HFF-Myc (cell line): ENCODE results near the gene TOGARAM2.

ENCODE experiments used
- DNase-seq: peaks from one replicate; pipeline ENCODE4 v3.0.0-alpha.2; 2011; ENCODE audit warnings: low read depth; ENCODE audit errors: extremely low read depth
- H3K4me3 ChIP-seq: replicated peaks from 2 replicates; pipeline ENCODE4 v1.5.1; 2011; ENCODE audit warnings: low read depth, mild to moderate bottlenecking, control low read depth, low read length
- TF ChIP-seq, protein P1 (sequence below): IDR thresholded peaks from 2 replicates; pipeline ENCODE4 v1.5.1; 2012; ENCODE audit warnings: mild to moderate bottlenecking, low read depth, low read length, control low read depth; ENCODE audit errors: missing control alignments

The TOGARAM2 gene

DNA sequence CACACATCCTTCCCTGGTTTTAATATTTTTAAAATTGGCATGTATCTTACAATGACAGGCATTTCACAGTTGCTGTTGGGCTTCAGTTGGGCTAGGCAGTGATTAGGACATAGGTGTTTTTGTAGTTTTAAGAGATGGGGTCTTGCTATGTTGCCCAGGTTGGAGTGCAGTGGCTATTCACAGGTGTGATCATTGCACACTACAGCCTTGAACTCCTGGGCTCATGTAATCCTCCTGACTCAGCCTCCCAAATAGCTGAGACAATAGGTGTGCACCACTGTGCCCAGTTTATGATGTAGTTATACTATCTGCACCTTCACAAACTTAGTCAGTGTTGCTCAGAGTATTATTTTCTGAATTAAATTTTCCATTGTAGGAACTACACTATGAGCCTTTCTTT is 49.9 kb downstream of the TOGARAM2 start:
- TF ChIP-seq, protein P1, sequence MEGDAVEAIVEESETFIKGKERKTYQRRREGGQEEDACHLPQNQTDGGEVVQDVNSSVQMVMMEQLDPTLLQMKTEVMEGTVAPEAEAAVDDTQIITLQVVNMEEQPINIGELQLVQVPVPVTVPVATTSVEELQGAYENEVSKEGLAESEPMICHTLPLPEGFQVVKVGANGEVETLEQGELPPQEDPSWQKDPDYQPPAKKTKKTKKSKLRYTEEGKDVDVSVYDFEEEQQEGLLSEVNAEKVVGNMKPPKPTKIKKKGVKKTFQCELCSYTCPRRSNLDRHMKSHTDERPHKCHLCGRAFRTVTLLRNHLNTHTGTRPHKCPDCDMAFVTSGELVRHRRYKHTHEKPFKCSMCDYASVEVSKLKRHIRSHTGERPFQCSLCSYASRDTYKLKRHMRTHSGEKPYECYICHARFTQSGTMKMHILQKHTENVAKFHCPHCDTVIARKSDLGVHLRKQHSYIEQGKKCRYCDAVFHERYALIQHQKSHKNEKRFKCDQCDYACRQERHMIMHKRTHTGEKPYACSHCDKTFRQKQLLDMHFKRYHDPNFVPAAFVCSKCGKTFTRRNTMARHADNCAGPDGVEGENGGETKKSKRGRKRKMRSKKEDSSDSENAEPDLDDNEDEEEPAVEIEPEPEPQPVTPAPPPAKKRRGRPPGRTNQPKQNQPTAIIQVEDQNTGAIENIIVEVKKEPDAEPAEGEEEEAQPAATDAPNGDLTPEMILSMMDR = no peak
- H3K4me3 ChIP-seq = no peak overlapping the region
- DNase-seq = no peak

GRCh38 chr2:29032189-29032588 is 51.1 kb downstream of the TOGARAM2 start:
- TF ChIP-seq, protein P1 = no peak
- H3K4me3 ChIP-seq = no peak overlapping the region
- no peak for DNase-seq

- TF ChIP-seq, protein P1 = no peak
- no peak overlapping the region for H3K4me3 ChIP-seq
- no peak for DNase-seq
These were observed 52.1 kb downstream of the TOGARAM2 start for GRCh38 chr2:29033172-29033571.

- no peak overlapping the region for H3K4me3 ChIP-seq
- TF ChIP-seq, protein P1 = no peak
- DNase-seq = no peak
These were observed 52.6 kb downstream of the TOGARAM2 start for GRCh38 chr2:29033656-29034055.

DNA sequence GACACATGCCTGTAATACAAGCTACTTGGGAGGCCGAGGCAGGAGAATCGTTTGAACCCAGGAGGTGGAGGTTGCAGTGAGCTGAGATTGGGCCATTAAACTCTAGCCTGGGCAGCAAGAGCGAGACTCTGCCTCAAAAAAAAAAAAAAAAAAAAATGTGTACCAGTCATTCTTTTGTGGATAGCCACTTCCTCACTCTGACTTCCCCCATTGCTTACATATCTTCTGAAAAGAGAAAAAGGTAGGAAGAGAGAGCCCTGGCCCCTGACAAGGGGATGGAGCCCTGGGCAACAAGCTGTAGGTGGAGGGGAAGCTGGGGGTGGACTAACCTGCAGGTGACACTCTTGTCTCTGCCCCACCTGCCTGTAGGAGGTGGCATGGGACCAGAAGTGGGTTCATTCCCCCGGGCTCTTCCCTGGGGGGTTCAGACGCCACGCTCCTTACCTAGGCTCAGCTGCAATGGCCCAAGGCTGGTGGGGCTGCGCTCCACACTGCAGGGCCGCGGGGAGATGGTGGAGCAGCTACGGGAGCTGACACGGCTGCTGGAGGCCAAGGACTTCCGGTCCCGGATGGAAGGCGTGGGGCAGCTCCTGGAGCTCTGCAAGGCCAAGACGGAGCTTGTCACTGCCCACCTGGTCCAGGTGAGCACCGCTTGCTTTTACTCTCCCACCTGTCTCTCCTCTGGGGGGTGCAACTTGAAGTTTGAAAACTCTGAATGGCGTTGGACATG is 54.1 kb downstream of the TOGARAM2 start:
- H3K4me3 ChIP-seq = no peak overlapping the region
- no peak for DNase-seq
- TF ChIP-seq, protein P1 = no peak

DNA sequence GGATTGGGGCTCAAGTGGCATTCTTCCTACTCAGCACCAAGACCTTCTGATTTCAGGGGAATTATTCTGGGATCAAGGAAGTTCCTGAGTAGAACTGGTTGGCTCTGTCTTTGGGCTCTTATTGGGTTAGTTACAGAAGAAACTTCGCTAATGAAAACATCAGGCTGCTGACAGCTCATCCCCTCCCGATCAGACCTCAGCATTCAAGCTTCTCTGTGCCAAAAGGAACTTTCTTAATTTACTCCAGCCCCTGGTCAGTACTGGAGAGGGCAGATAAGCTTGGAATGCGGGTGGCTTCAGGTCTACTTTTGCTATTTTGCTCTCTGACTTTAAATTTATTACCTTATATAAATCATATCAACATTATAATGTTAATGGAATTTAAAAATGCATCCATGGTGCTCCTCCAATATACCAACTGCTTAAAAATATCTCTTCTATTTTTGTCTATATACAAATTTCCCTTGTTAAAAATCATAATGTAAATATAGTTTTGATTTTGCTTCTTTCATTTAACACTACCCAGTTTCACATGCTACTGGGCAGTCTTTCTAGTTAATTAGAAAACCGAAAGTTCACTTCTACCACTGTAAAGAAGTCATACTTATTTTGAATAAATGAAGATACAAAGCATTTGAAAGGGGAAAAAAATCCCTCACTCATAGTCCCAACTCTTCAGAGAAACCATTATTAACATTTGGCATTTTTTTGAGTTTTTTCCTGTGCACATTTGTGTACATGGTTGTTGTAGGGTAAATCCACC is 58.8 kb downstream of the TOGARAM2 start:
- no peak overlapping the region for H3K4me3 ChIP-seq
- no peak for DNase-seq
- TF ChIP-seq, protein P1 = no peak
